ENCODE results near the gene VGF. TPM values are rescaled to one million over a fixed set of nuclear protein-coding genes. Genes with fewer than 3 reads are reported as not detected.

The VGF gene
- total RNA-seq, 1 donor from 2014 or later: 0.22 TPM

DNA sequence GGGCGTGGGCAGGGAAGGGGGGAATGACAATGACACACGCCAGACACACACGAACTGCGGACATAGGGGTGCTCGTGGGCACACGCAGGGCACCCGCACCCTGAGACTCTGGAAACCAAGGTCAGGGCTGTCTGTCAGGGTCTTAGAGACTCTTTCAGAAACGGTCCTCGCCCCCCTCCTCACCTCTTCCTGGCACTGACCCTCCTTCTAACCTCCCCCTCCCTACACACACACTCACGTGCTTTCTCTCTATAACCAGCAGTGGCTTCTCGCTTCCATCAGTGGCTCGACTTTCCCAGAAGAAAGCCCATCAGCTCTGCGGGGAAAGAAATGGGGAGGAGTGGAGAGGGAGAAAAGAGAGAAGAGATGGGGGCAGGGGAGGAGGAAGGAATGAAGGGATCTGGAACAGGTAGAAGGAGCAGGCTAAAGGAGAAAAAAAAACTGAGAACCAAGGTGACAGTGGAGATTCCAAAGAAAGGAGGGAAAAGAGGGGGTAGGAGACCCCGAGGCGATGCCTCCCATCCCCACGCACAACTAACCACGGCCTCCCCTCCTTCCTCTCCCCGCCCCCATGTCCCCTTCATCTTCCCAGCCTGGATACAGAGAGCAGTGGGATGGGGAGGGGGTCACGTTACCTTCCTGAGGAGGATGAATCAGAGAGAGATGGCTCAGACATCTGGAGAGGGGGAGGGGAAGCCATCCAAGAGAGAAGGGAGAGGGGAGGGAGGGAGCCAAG lies 1.7 kb upstream of the VGF start:
- no peak for DNase-seq (ENCODE audit: low spot score)

DNA sequence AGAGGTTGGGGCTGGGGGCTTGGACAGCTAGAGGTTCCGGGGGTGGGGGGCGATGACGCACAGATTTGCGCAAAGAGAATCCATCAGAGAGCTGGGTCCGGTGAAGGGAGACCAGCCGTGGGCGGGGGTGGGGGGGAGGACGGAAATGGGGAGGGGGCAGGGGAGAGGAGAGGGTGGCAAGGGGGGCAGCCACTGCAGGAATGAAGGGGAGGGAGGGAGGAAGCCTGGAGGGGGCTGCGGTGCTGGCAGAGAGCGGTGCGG lies 1.2 kb upstream of the VGF start:
- DNase-seq (ENCODE audit: low spot score): no peak

DNA sequence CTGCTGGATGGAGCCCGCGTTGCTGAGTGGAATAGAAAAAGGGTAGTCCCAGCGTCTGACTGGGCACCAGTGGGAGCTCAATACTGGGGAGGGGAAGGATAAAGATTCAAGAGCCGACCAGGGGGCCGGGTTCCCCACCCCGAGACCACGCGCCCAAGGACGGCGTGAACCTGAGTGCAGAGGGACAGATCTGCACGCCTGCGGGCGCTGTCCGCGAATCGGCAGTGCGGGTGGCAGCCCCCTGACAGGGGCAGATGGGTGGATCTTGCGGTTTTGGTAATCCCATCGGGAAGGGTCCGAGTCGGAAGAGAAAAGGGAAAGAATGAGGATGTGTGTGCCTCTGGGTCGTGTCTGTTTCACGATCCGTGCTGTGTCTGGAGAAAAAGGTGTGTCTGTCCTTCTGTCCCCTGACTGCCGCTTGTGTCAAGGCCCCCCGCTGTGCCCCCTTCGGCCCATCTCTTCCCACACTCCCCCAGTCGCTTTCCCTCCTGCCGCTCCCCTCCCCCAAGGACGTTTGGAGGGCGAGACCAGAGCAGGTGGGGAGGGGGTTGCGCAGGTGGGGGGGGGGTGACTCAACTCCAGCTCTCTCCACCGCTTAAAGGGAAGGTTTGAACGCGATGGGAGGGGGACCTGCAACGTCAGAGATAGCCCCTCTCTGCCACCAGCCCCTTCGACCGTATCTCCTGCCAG lies 734 bp upstream of the VGF start:
- DNase-seq (ENCODE audit: low spot score): no peak

GRCh38 chr7:101164071-101164840 lies 1.1 kb downstream of the VGF start:
- DNase-seq (ENCODE audit: low spot score): no peak

DNA sequence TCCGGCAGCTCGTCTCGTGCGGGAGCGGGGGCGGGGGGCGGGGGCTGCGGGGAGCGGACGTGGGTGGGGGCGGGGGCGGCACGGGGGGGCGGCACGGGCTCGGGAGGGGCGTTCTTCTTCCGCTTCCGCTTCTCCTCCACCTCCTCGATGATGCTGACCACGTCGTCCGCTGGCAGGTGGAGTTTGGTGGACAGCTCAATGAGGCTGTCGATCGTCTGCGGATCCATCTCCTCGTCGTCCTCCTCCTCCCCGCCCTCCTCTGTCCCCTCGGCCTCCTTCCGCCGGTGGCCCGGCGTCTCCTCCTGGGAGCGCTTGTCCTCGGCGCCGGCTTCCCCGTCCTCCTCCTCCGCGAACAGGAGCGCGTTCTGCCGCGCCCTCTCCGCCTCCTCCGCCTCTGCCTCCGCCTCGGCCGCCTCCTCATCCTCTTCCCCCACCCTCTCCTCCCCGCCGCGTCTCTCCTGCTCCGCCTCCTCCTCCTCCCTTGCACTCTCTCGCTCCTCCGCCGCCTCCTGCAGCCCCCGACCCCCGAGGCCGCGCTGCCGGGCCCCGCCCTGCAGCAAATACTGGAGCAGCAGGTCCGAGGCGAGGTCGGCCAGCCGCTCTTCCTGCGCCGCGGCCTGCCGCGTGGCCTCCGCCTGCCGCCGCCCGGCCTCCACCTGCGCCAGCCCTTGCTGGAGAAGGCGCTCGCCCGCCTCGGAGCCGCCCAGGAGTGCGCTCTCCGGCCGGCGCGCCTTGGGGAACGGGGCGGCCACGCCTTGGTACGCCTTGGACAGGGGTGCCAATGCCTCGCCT lies 1.9 kb downstream of the VGF start:
- no peak for DNase-seq (ENCODE audit: low spot score)

DNA sequence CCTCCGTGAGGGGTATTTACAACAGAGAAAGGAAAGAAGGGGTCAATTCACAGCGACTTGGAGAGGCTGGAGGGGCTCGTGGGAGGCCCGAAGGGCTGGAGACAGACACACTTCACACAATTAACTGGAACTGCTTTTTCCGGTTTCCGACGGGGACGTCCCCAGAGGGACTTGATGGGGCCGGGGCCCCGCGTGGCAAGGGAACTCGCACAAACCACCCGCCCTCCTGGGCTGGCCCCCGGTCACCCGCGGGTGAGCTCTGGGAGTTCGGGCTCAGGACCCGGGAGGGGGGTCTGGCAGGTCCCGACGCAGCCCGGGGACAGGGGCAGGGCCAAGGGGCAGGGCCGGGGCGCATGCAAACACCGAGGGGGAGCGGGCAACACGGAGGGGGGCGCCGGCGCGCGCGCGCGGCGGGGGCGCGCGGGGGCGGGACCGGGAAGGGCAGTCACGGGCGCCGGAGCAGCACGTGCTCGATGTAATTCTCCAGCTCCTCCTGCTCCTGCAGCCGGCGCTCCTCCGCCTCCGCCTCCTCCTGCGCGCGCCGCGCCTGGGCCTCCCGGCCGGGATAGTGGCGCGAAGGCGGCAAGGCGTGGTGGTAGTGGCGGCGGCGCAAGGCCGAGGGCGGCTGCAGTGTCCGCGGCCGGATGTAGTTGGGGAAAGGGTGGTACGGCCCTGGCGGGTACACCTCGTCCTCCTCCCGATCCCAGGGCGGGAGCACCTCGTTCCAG lies 2.7 kb downstream of the VGF start:
- no peak for DNase-seq (ENCODE audit: low spot score)

DNA sequence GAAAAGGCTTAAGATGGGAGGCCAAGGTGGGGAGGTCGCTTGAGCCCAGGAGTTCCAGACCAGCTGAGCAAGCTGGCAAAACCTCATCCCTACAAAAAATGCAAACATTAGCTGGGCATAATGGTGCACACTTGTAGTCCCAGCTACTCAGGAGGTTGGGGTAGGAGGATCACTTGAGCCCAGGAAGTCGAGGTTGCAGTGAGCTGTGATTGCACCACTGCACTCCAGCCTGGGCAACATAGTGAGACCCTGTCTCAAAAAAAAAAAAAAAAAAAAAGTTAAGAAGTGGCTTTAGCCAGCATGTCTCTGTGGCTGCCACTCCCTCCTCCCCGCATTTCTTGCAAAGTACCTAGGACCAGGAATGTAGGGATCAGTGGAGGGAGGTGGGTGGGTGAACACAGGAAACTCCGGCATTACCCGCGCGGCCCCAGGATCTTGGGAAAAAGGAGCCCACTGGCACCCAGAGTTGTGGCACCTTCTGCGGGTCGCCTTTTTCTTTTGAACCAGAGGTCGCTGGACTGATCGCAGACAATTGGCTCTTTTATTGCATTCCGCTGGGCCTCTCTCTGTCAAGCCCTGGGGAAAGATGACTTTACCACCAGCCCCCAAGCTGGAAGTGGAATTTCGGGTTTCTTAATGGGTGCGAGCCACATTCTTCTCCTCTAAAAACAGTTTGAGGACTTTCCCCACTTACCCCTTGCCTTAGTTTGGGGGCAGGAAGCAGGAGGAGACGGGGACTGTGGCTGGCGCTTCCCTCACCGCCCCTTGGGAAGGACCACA lies 3.5 kb downstream of the VGF start:
- no peak for DNase-seq (ENCODE audit: low spot score)

DNA sequence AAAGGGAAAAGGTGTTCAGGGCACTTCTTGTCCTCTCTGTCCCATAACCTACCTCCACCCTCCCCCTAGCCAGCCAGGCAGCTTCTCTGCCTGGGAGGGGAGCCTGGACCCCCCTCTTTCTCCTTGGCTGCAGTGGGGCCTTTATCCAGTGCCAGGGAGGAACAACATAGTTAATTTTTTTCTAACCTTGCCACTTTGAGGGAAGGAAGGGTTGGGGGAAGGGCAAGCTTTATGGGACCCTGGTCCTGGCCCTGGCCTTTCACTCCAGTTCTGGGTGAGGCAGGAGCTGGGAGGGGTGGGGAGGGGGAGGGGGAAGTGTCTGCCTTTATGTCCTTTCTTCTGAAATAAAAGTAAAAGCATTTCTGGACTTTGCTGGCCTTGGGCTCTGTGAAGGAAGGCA lies 4.5 kb downstream of the VGF start:
- DNase-seq (ENCODE audit: low spot score): no peak

- no peak for DNase-seq (ENCODE audit: low spot score)
These were observed 5.4 kb downstream of the VGF start for GRCh38 chr7:101159696-101160674.

GRCh38 chr7:101156866-101157589 lies 8.3 kb downstream of the VGF start:
- DNase-seq (ENCODE audit: low spot score): no peak

DNA sequence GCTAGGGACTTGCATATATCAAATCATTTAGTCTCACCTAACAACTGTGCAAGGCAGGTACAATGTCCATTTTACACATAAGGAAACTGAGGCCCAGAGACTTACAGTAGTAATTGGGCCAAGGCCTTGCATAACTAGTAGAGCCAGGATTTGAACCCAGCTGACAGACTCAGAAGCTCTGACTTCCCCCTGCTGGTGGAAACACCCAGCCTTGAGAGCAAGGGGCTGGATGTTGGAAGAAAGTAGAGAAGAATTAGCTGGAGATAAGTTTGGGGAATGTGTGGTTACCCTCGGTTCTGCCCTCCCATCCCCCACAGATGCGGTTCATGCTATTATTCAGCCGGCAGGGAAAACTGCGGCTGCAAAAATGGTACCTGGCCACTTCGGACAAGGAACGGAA lies 9.1 kb downstream of the VGF start:
- no peak for DNase-seq (ENCODE audit: low spot score)

GRCh38 chr7:101155303-101155702 lies 10.1 kb downstream of the VGF start:
- DNase-seq (ENCODE audit: low spot score): no peak

DNA sequence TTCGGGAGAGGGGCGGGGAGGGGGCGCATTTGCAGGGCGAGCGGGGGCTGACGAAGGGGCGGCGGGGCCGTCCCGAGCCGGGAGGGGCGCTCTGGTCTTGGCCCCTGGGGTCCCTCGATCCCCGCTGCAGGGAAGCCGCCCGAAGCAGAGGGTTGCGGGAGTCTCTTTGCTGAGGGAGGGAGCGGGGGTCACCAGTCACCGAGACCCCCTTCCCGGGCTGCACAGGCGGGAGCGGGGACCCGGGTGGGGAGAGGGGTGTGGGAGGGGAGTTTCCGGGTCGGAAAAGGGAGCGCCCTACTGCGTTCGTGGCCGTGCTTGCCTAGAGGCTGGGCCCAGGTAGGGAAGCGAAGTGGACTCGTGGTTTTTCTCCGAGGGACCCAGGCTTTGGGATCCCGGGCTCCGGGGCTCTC lies 10.7 kb downstream of the VGF start:
- DNase-seq (ENCODE audit: low spot score): no peak

- peak; percentile 95 for DNase-seq (ENCODE audit: low spot score)
These were observed 11.2 kb downstream of the VGF start, which contains the start of gene AP1S1 for GRCh38 chr7:101153969-101154692. TSS of gene AP1S1 (plus strand) at chr7:101154476. CDS start at chr7:101154515, 39 bp downstream.

DNA sequence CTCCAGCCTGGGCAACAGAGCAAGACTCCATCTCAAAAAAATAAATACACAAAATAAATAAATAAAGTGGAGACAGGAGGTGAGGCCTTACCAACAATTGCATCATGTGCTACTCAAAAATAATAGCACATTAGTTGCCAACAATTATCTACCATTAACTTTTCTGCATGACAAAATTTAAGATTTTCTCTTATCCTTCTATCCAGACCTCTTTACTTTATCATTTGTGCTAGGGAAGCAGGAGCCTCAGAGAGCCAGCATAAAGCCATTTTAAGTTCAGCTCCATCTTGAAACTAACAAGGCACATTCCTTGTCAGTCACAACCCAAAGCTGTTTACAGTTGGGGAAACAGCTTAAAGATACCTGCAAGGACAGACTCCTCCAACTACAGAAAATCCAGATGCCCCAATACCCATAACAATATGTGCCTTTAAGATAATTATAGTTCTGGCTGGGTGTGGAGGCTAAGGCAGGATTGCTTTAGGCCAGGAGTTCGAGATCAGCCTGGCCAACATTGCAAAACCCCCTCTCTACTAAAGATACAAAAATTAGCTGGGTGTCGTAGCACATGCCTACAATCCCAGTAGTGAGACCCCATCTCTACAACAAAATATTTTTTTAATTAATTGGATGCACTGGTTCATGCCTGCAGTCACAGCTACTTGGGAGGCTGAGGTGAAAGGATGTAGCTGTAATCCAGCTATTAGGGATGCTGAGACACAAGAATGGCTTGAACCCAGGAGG lies 13.3 kb downstream of the VGF start:
- DNase-seq (ENCODE audit: low spot score): no peak

GRCh38 chr7:101140746-101141382 lies 24.5 kb downstream of the VGF start:
- DNase-seq (ENCODE audit: low spot score): no peak

All from mesenteric fat pad (tissue), 1 donor.